Measurements from ENCODE around the gene PSMG4.

PSMG4 gene

DNA sequence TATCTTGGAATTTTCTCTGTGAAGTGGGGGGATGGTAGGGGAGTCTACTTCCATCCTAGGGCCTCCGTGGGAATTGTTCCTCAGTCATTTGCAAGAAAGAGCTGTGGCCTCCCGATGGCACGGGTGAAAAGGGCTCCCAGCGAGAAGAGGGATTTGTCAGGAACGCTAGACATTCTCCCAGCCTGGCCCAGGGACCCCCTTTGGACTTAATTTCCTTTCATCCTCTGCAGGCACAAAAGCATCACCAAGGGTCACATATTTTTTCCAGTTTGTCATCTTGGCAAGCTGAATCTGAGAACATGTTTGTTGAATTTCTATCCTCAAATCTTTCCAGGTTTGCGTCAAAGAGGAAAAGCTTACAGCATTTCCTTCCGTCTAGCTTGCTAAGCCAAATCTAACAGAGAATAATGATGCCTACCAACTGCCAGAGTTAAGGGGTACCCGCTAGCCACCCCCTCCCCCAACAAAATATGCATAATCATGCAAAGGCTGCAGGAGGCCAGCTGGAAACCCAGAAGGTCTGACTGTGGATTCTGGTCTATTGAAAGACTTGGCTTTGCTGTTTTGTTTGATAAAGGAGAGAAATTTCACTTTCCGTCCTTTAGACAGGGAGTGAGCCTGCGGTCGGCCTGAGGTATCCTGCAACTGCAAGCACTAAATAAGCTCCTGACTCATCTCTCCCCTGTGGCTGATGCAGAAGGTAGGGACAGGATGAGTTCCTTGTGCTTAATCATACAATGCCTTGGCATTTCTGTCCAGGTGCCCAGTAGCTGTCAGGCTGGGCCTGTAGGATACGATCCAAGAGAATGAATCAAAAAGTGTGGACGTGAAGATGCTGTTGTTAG lies 23.1 kb downstream of the PSMG4 start:
- DNase-seq: no peak
- Histone ChIP-seq H3K27ac (ENCODE audit: low read depth, low read length) (no peak overlapping the region), H3K79me1 (ENCODE audit: low read length) (no peaks in the 10 kb centered on the region), H2BK120ac (ENCODE audit: insufficient read depth, low read length, poor library complexity) (no peak overlapping the region), H3K4me3 (ENCODE audit: low read depth, low read length) (no peak overlapping the region), H2BK12ac (ENCODE audit: low read length) (no peak overlapping the region), H3K4me1 (ENCODE audit: control insufficient read depth in 1 of 2, insufficient read depth in 2 of 2, low read length in 2 of 2) (no peaks in the 10 kb centered on the region), H3K9me3 (ENCODE audit: insufficient read depth, low read depth, low read length) (peaks cover 3% of the 10 kb centered on the region), H3K14ac (ENCODE audit: low read length) (no peak overlapping the region), H3K18ac (ENCODE audit: low read length) (no peak overlapping the region), H3K4me2 (ENCODE audit: low read length) (no peak overlapping the region), H2BK5ac (ENCODE audit: low read depth, low read length, poor library complexity) (no peak overlapping the region), H3K4ac (ENCODE audit: low read depth, low read length) (no peak overlapping the region), H4K91ac (ENCODE audit: low read depth, low read length) (no peak overlapping the region), H2AK5ac (ENCODE audit: low read length) (no peak overlapping the region), H4K12ac (ENCODE audit: low read depth, low read length) (no peak overlapping the region), H3K9ac (ENCODE audit: low read length) (no peak overlapping the region), H3K27me3 (ENCODE audit: insufficient read depth, low read length) (no peaks in the 10 kb centered on the region), H3K23ac (ENCODE audit: low read length) (no peak overlapping the region), H4K8ac (ENCODE audit: low read depth, low read length) (no peak overlapping the region), H2AFZ (ENCODE audit: insufficient read depth, low read length, poor library complexity) (no peak overlapping the region), H3K79me2 (ENCODE audit: control insufficient read depth, insufficient read depth, low read length, poor library complexity) (no peaks in the 10 kb centered on the region), H3K36me3 (ENCODE audit: control insufficient read depth in 1 of 2, insufficient read depth in 2 of 2, low read length in 2 of 2) (peaks cover 49 to 60% of the 10 kb centered on the region in 2 experiments)
- no CpG with 5 or more reads among the region's 13 CpGs for WGBS (ENCODE audit: extremely low coverage, insufficient coverage, insufficient read length)

DNA sequence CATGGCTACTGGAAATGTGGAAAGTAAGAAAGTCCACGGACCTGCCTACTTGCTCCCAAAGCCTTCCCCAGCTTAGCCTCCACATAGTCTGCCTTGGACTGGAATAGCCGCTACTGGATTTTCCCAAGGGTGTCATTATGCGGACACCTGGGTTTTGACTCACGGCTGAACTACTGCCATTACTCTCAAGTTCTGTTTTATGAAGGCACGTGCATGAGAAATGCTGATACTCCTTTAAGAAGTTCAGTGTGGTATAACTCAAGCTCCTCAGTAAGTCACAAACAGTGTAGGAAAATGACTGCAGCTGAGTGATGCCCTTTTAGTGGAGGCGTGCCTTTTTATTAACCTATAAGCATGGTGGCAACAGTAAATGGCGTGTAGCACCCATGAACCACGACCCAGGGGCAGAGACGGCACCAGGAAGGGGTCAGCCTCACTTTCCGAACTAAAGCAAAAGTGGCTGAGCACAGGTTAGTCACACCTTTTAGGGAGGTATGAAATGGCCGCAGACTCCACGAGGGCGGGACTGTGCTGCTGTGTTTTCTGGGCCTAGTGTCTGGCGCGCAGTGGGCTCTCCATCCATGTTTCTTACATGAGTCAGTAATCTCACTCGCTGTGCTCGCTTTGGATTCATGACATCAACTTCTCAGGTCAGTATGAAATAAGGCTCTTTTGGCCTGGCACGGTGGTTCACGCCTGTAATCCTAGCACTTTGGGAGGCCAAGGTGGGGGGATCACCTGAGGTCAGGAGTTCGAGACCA lies 23.9 kb downstream of the PSMG4 start:
- no peaks in the 10 kb centered on the region for H3K27me3 ChIP-seq (ENCODE audit: insufficient read depth, low read length)
- no peak overlapping the region for H2BK12ac ChIP-seq (ENCODE audit: low read length)
- no peak overlapping the region for H3K14ac ChIP-seq (ENCODE audit: low read length)
- H3K9ac ChIP-seq (ENCODE audit: low read length): no peak overlapping the region
- H3K4ac ChIP-seq (ENCODE audit: low read depth, low read length): no peak overlapping the region
- no peak overlapping the region for H2AK5ac ChIP-seq (ENCODE audit: low read length)
- H3K79me1 ChIP-seq (ENCODE audit: low read length): no peaks in the 10 kb centered on the region
- no peak overlapping the region for H4K91ac ChIP-seq (ENCODE audit: low read depth, low read length)
- H3K4me1 ChIP-seq (ENCODE audit: control insufficient read depth in 1 of 2, insufficient read depth in 2 of 2, low read length in 2 of 2): no peaks in the 10 kb centered on the region
- no peak overlapping the region for H2BK120ac ChIP-seq (ENCODE audit: insufficient read depth, low read length, poor library complexity)
- no peak overlapping the region for H3K27ac ChIP-seq (ENCODE audit: low read depth, low read length)
- H3K36me3 ChIP-seq (ENCODE audit: control insufficient read depth in 1 of 2, insufficient read depth in 2 of 2, low read length in 2 of 2): peaks cover 47 to 58% of the 10 kb centered on the region in 2 experiments
- no CpG with 5 or more reads among the region's 20 CpGs for WGBS (ENCODE audit: extremely low coverage, insufficient coverage, insufficient read length)
- DNase-seq: no peak
- H3K79me2 ChIP-seq (ENCODE audit: control insufficient read depth, insufficient read depth, low read length, poor library complexity): no peaks in the 10 kb centered on the region
- H3K9me3 ChIP-seq (ENCODE audit: insufficient read depth, low read depth, low read length): peaks cover 4% of the 10 kb centered on the region
- H3K23ac ChIP-seq (ENCODE audit: low read length): no peak overlapping the region
- H3K4me3 ChIP-seq (ENCODE audit: low read depth, low read length): no peak overlapping the region
- no peak overlapping the region for H4K12ac ChIP-seq (ENCODE audit: low read depth, low read length)
- no peak overlapping the region for H2BK5ac ChIP-seq (ENCODE audit: low read depth, low read length, poor library complexity)
- no peak overlapping the region for H4K8ac ChIP-seq (ENCODE audit: low read depth, low read length)
- no peak overlapping the region for H3K18ac ChIP-seq (ENCODE audit: low read length)
- H2AFZ ChIP-seq (ENCODE audit: insufficient read depth, low read length, poor library complexity): no peak overlapping the region
- no peak overlapping the region for H3K4me2 ChIP-seq (ENCODE audit: low read length)

DNA sequence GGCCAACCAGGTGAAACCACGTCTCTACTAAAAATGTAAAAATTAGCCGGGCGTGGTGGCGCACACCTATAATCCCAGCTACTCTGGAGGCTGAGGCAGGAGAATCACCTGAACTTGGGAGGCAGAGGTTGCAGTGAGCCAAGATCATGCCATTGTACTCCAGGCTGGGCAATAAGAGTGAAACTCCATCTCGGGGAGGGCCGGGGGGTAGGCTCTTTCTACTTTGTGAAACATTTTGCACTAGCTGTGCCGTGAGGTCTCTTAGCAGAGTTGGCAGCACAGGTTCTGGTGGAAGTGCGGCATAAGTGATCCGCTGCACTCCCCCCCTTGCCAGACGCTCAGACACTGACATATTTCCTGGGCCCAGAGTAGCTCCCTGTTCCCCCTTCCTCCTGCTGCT lies 24.5 kb downstream of the PSMG4 start:
- no peak overlapping the region for H2AK5ac ChIP-seq (ENCODE audit: low read length)
- H3K9me3 ChIP-seq (ENCODE audit: insufficient read depth, low read depth, low read length): peaks cover 4% of the 10 kb centered on the region
- H3K79me1 ChIP-seq (ENCODE audit: low read length): no peaks in the 10 kb centered on the region
- H3K36me3 ChIP-seq (ENCODE audit: control insufficient read depth in 1 of 2, insufficient read depth in 2 of 2, low read length in 2 of 2): peaks cover 45 to 54% of the 10 kb centered on the region in 2 experiments
- no peak for DNase-seq
- WGBS (ENCODE audit: extremely low coverage, insufficient coverage, insufficient read length): no CpG with 5 or more reads among the region's 10 CpGs
- no peaks in the 10 kb centered on the region for H3K4me1 ChIP-seq (ENCODE audit: control insufficient read depth in 1 of 2, insufficient read depth in 2 of 2, low read length in 2 of 2)
- H2BK120ac ChIP-seq (ENCODE audit: insufficient read depth, low read length, poor library complexity): no peak overlapping the region
- H2BK12ac ChIP-seq (ENCODE audit: low read length): no peak overlapping the region
- H3K27ac ChIP-seq (ENCODE audit: low read depth, low read length): no peak overlapping the region
- H3K4me3 ChIP-seq (ENCODE audit: low read depth, low read length): no peak overlapping the region
- no peak overlapping the region for H3K14ac ChIP-seq (ENCODE audit: low read length)
- no peak overlapping the region for H3K18ac ChIP-seq (ENCODE audit: low read length)
- H3K79me2 ChIP-seq (ENCODE audit: control insufficient read depth, insufficient read depth, low read length, poor library complexity): no peaks in the 10 kb centered on the region
- no peak overlapping the region for H4K8ac ChIP-seq (ENCODE audit: low read depth, low read length)
- H3K23ac ChIP-seq (ENCODE audit: low read length): no peak overlapping the region
- H3K9ac ChIP-seq (ENCODE audit: low read length): no peak overlapping the region
- H3K27me3 ChIP-seq (ENCODE audit: insufficient read depth, low read length): no peaks in the 10 kb centered on the region
- H4K91ac ChIP-seq (ENCODE audit: low read depth, low read length): no peak overlapping the region
- no peak overlapping the region for H4K12ac ChIP-seq (ENCODE audit: low read depth, low read length)
- no peak overlapping the region for H3K4ac ChIP-seq (ENCODE audit: low read depth, low read length)
- no peak overlapping the region for H2AFZ ChIP-seq (ENCODE audit: insufficient read depth, low read length, poor library complexity)
- no peak overlapping the region for H2BK5ac ChIP-seq (ENCODE audit: low read depth, low read length, poor library complexity)
- no peak overlapping the region for H3K4me2 ChIP-seq (ENCODE audit: low read length)

- peaks cover 46 to 53% of the 10 kb centered on the region in 2 experiments for H3K36me3 ChIP-seq (ENCODE audit: control insufficient read depth in 1 of 2, insufficient read depth in 2 of 2, low read length in 2 of 2)
- no peak overlapping the region for H3K18ac ChIP-seq (ENCODE audit: low read length)
- H3K4me3 ChIP-seq (ENCODE audit: low read depth, low read length): no peak overlapping the region
- H3K79me2 ChIP-seq (ENCODE audit: control insufficient read depth, insufficient read depth, low read length, poor library complexity): no peaks in the 10 kb centered on the region
- no peak overlapping the region for H4K12ac ChIP-seq (ENCODE audit: low read depth, low read length)
- no peak overlapping the region for H3K4me2 ChIP-seq (ENCODE audit: low read length)
- no peak for DNase-seq
- no peak overlapping the region for H3K14ac ChIP-seq (ENCODE audit: low read length)
- no peaks in the 10 kb centered on the region for H3K27me3 ChIP-seq (ENCODE audit: insufficient read depth, low read length)
- H3K27ac ChIP-seq (ENCODE audit: low read depth, low read length): no peak overlapping the region
- H4K8ac ChIP-seq (ENCODE audit: low read depth, low read length): no peak overlapping the region
- no peak overlapping the region for H3K4ac ChIP-seq (ENCODE audit: low read depth, low read length)
- H2BK5ac ChIP-seq (ENCODE audit: low read depth, low read length, poor library complexity): no peak overlapping the region
- no peak overlapping the region for H2BK120ac ChIP-seq (ENCODE audit: insufficient read depth, low read length, poor library complexity)
- H4K91ac ChIP-seq (ENCODE audit: low read depth, low read length): no peak overlapping the region
- WGBS (ENCODE audit: extremely low coverage, insufficient coverage, insufficient read length): no CpG with 5 or more reads among the region's 23 CpGs
- H3K79me1 ChIP-seq (ENCODE audit: low read length): no peaks in the 10 kb centered on the region
- H2AK5ac ChIP-seq (ENCODE audit: low read length): no peak overlapping the region
- H3K9me3 ChIP-seq (ENCODE audit: insufficient read depth, low read depth, low read length): peaks cover 4% of the 10 kb centered on the region
- no peak overlapping the region for H2BK12ac ChIP-seq (ENCODE audit: low read length)
- H3K9ac ChIP-seq (ENCODE audit: low read length): no peak overlapping the region
- H3K23ac ChIP-seq (ENCODE audit: low read length): no peak overlapping the region
- no peak overlapping the region for H2AFZ ChIP-seq (ENCODE audit: insufficient read depth, low read length, poor library complexity)
- no peaks in the 10 kb centered on the region for H3K4me1 ChIP-seq (ENCODE audit: control insufficient read depth in 1 of 2, insufficient read depth in 2 of 2, low read length in 2 of 2)
These were observed 25.1 kb downstream of the PSMG4 start for GRCh38 chr6:3283641-3284435.
